Fibroblast of villous mesenchyme (primary cell): ENCODE results near the gene SP2. TPM values are rescaled to one million over a fixed set of nuclear protein-coding genes. Genes with fewer than 3 reads are reported as not detected.

Source experiments
- DNase-seq: peaks from one replicate; pipeline ENCODE4 v3.0.0-alpha.2; 2010; ENCODE audit warnings: low read depth
- H3K4me3 ChIP-seq: 2 replicates; pipeline ENCODE4 v1.5.1; 2011; ENCODE audit warnings: low read depth, mild to moderate bottlenecking, low read length
- total RNA-seq: library from RNA; depleted of rRNA; stranded (reverse); fragments of >200 nt; gene quantifications from 2 replicates; pipeline ENCODE4 v1.2.3, GENCODE V29; 2012
- TF ChIP-seq, protein P1 (sequence below): IDR thresholded peaks from 2 replicates; pipeline ENCODE4 v1.5.1; 2012; ENCODE audit warnings: low read depth, mild to moderate bottlenecking, low read length; ENCODE audit not compliant: insufficient read depth

SP2 gene
- total RNA-seq, 1 donor = 2.2 TPM

DNA sequence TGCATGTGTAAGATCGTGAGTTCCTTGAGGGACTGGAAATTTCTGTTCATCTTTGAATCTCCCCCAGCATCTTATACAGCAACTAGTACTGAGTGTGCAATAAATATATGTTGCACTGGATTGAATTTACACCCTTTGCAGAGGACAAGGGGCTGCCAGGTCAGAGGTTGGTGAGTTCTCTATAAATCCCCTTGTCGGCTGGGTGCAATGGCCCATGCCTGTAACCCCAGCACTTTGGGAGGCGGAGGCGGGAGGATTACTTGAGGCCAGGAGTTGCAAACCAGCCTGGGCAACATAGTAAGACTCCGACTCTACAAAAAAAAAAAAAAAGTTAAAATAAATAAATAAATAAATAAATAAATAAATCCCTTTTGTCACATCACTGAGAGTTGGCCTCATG lies 35.6 kb upstream of the SP2 start:
- TF ChIP-seq, protein P1, sequence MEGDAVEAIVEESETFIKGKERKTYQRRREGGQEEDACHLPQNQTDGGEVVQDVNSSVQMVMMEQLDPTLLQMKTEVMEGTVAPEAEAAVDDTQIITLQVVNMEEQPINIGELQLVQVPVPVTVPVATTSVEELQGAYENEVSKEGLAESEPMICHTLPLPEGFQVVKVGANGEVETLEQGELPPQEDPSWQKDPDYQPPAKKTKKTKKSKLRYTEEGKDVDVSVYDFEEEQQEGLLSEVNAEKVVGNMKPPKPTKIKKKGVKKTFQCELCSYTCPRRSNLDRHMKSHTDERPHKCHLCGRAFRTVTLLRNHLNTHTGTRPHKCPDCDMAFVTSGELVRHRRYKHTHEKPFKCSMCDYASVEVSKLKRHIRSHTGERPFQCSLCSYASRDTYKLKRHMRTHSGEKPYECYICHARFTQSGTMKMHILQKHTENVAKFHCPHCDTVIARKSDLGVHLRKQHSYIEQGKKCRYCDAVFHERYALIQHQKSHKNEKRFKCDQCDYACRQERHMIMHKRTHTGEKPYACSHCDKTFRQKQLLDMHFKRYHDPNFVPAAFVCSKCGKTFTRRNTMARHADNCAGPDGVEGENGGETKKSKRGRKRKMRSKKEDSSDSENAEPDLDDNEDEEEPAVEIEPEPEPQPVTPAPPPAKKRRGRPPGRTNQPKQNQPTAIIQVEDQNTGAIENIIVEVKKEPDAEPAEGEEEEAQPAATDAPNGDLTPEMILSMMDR = no peak
- H3K4me3 ChIP-seq = no peak overlapping the region
- DNase-seq = no peak

DNA sequence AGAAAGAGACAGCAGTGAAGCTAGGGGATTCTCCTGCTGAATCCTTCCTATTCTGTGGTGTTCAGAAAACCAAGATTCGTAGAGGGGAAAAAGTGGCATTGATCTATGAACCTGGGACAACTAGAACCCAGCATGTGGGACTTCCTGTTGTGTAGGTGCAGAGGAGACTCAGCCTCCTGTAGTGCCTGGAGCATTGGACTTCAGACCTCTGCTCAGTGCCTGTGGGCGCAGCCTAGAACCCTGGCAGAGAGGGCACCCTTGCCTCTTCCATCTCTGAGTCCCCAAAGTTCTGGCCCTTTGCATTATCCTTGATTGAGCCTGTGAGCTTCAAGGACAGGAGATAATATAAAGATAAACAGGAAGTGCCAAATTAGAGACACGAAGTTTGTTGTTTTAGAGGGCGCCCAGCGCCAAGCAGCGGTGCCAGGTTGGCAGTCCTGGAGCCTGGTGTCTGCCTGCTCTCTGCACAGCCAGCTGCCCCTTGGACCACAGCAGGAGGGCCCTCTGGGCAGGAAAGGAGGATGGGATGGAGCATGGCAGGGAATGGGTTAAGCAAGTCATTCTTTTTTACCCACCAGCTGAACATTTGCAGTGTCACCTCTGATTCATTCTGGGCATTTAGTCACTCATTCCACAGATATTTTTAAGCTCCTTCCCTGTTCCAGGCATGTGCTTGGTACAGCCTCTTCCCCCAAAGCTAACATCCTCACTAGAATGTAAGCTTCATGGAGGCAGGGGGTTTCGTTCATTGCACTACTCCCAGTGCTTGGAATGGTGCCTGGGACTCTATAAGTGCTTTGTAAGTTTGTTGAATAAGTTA lies 33.2 kb upstream of the SP2 start:
- H3K4me3 ChIP-seq = no peak overlapping the region
- TF ChIP-seq, protein P1 = no peak
- no peak for DNase-seq

DNA sequence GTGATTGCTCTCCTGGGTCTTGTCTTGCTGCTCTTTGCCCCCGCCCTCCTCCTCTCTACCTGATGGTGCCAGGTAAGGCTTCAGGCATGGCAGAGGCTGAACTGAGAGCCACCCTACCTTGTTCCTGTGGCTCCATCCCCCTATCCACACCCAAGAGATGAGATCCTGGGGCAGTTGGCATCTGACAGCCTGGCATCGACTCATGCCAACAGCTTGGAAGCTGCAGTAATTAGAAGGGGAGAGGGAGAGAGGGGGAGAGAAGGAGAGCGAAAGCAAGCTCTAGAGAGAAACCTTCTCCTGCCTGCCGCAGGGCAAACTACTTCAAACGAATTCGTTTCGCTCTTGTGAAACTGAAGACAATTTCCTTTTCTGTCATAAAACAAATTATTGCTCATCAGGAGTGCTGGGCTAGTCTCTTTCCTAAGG lies 31.2 kb upstream of the SP2 start:
- DNase-seq = no peak
- TF ChIP-seq, protein P1 = no peak
- no peak overlapping the region for H3K4me3 ChIP-seq

DNA sequence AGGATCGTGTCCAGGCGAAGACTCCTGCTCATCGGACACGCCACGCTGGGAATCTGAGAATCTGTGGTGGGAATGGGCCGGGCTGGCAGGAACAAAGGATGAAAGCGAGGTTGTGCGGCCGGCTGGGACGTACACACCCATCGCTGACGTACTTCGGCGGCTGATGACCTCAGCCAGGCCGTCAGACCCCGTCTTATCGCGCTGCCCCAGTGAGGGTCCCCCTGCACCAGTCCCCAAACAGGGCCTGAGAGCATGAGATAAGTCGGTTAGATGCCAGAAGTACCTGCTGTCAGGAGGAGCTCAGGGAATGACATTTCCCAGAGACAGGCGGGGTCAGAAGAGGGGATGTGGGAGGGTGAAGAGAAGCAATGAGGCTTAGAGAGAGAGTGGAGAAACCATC lies 29.1 kb upstream of the SP2 start:
- no peak overlapping the region for H3K4me3 ChIP-seq
- TF ChIP-seq, protein P1 = no peak
- peak; percentile 71 for DNase-seq

DNA sequence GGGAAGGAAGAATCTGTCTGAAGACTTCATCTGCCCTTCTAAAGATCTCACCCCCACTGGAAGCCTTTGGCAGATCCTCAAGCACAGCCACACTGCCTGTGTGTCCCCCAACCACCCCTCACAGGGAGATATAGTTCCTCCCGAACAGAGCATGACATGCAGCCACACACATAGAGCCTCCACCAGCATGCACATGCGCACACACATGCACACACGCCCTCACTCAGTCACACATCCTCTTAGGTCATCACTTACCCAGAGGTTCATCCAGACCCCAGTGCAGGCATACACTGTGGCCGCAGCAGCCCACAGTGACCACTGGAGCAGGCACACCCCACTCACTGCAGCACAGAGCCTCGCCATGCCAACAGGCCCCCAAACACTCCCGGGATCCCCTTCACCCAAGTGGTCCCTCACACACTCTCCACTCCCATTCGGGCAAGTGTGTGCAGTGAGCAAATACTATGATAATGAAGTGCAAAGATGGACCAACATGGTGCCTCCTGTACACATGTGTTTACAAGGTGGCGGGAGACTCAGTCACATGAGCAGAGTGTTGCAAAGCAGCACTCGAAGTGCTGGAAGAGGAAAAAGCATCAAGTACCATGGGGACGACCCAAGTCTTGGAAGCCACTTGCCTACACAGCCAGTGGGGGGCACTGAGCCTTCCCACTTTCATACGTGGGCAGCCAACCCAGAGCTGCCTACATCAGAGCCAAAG lies 28.1 kb upstream of the SP2 start:
- DNase-seq = no peak
- TF ChIP-seq, protein P1 = no peak
- no peak overlapping the region for H3K4me3 ChIP-seq

DNA sequence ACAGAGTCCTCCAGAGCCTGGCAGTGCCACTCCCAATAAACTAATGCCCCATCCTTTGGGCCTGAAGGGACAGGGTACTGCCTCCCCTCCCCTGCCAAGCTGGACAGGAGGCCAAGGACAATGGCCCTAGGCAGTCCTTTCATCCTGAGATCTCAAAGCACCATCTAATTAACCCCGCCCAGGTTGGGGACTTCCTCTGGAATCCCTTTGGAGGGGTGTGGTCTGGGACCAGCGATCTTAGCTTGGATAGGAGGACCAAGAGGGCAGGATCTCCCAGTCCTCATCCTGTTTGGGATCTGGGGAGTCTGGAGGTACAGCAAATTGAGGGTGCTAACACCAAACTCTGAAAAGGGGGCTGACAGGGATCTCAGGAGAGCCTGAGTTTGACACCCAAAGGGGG lies 26.9 kb upstream of the SP2 start:
- no peak overlapping the region for H3K4me3 ChIP-seq
- DNase-seq = no peak
- TF ChIP-seq, protein P1 = no peak
